DMS79 (cell line): ENCODE measurements around the gene NEK2.
"Not testable (repeated sequence)": the region's sequence is repeated elsewhere in the genome, so short reads cannot be mapped to it uniquely, and the experiment has no call there.

Source experiments
- DNase-seq: peaks from one replicate; lab custom pipeline; 2025; lab: John Stamatoyannopoulos, UW

The NEK2 gene

DNA sequence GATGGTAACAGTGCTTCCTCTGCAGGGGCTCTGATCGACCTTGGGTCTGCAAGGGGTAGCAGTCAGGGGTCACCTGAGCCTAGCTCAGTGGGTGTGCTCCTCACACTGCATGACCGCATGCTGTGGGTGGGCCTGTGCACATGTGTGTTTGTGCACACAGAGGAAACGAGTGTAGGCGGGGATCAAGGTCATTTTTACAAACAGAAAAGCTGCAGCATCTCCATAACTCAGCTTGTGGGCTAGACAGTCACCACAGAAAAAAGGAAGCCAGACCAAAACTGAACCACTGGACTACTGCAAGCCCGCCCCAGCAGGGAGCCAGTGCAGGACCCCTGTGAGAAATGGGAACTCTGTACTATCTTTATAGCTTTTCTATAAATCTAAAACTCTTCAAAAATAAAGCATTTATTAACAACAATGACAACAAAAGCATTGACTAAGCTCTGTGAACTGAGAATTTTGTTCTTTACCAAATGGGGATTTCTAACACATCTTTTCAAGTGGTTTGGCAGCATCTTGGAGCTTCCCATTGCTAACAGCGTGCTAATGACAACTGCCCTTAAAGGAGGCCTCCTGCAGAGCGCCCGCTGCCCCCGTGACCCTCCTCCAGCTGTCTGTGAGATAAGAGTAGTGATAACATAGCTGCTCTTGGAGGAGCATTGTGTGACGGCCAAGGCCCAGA lies 19.9 kb upstream of the NEK2 start:
- DNase-seq = no peak

DNA sequence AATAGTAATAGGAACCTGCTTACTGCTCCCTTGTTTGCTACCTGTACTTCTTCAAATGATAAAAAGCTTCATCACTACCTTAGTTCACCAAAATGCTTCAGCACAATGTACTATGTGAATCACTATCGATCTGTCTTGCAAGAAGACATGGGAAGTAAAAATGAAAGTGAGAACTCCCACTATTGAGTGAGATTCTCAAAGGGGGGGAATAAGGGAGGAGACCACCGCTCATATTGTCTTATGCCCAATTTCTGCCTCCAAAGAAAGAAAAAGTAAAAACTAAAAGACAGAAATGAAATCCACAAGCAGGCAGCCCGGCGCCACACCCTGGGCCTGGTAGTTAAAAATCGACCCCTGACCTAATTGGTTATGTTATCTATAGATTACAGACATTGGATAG lies 18.5 kb upstream of the NEK2 start:
- not testable (repeated sequence) for DNase-seq

DNA sequence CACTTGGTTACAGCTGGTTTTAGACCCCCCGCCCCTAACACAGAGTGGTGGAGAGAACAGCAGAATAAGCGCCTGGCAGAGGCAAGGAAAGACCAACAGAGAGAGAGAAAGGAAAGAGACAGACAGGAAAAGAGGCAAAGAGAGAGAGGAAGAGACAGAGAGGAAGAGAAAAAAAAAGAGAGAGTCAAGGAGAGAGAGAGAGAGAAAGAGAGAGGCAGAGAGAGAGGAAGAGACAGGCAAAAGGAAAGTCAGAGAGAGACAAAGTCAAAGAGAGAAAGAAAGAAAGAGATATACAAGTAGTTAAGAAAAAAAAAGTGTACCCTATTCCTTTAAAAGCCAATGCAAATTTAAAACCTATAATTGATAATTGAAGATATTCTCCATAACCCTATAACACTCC lies 13.0 kb upstream of the NEK2 start:
- no peak for DNase-seq

DNA sequence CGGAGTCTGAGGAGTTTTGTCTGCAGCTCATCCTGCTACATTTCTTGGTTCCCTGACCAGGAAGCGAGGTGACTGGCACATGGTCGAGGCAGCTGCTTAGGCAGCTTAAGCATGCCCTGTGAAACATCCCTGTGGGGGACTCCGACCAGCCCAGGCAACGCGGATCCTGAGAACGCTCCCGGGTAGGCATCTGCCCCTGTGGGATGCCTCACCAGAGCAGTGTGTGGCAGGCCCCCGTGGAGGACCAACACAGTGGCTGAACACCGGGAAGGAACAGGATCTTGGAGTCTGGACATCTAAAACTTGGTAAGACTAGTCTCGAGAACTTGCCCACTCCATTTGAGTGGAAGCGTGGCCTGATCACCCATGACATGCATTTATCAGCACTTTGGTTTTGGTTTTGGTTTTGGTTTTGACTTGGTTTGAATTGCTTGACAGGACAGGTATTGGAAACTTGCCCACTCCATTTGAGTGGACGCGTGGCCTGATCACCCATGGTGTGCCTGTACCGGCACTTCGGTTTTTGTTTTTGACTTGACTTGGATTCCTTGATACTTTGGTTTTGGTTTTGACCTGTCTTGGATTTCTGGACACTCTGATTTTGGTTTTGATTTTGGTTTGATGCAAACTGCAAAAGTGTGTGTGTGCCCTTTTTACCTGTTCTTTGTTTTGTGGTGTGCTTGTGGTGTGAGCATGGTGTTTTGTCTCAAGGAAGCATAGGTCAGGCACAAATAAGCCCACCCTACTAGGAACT lies 12.2 kb upstream of the NEK2 start:
- DNase-seq = no peak

DNA sequence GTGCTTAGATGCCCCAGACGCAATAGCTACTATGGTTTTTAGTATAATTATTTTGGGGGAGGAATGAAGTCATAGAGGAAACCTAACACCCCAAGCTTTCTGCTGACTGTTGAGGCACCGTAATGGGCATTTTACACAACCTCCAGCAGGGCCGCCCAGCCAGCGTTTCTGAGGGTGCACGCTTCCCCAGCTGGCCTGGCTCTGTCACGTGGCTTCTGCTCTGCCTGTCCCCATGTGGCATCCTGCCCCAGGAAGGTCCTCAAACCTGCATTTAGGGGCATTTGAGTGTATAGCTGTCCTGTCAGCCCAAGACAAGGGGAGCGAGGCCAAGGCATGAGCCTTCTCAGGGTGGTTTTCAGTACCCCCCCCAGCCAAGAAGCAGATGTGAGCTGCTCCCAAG lies 10.4 kb upstream of the NEK2 start:
- DNase-seq = no peak

DNA sequence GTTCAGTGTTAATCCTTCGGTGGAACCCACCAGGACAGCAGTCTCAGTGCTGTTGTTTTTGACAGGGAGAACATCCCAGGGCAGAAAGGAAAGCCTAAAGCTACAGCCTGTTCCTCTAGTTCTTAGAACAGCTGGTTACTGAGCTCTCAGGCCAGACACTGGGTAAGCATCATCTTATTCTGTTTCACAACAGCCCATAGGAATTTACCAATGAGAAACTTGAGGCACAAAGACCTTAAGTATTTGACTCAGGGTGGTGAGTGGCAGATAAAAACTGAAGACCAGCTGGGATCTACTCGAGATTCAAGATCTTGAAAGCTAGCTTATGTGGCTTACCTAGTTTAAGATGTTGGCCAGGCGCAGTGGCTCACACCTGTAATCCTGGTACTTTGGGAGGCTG lies 9.4 kb upstream of the NEK2 start:
- DNase-seq = no peak

DNA sequence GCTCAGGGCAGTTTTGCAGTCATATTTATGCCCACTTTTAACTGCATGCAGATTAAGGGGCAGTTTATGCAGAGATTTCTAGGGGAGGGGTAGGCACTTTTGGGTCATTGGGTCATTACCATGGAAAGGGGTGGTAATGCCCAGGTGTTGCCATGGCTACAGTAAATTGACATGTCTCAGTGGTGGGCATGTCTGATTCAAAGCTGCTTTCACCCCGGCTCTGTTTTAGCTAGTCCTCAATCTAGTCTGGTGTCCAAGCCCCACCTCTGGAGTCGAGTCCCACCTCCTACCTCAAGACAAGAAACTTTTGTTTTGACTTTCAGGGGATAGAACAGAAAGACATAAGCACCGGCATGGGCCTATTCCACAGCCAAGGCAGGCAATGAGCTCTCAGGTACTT lies 8.9 kb upstream of the NEK2 start:
- no peak for DNase-seq

DNA sequence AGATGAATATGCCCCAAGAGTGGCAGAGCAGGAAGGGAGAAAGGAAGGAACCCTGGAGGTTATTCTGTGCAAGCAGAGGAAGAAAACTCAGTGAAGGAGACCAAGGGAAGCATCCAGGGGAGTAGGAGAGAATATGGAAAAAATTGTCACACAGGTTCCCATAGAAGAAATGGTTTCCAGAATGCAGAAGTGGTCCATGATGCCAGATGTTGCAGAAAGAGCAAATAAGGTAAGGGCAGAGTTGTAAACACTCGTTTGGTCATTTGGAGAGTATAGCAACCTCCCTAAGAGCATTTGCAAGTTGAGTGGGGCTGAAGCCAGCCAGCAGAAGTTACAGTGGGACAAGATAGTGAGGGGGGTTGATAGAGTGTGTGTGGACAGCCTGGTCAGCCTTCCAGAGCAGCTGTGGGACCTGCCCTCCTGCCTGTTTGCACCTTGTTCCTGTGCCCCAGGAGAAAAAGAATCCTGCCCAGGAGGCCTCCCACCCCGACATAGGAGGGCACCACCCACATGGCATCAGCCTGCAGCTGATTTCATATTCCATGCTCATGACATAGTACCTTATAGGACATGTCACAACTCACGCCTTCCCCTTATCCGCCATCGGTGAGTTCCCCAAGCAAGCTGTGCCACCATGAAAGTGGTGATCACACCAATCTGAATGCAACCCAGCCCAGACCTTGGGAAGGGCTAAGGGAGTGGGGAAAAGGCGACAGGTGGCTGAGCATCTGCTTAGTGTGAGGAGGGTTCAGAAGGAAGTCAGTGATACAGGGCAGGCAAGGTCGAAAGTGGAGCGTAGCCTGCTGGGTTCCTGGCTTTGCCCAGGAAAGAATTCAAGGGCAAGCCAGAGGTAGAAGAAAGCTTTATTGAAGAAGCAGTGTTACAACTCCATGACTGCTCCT lies 8.2 kb upstream of the NEK2 start:
- no peak for DNase-seq

DNA sequence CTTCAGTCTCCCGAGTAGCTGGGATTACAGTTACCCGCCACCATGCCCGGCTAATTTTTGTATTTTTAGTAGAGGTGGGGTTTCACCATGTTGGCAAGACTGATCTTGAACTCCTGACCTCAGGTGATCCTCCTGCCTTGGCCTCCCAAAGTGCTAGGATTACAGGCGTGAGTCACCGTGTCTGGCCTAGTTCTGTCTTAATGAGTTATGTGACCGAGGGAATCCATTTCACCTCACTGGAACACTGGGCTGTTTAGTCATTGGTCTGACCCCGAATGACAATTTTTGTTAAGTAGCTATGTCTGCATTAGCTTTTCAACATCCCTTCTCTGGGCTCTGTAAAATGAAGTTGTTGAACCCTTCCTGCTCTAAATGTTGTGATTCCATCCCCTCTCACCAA lies 6.8 kb upstream of the NEK2 start:
- DNase-seq = not testable (repeated sequence)

DNA sequence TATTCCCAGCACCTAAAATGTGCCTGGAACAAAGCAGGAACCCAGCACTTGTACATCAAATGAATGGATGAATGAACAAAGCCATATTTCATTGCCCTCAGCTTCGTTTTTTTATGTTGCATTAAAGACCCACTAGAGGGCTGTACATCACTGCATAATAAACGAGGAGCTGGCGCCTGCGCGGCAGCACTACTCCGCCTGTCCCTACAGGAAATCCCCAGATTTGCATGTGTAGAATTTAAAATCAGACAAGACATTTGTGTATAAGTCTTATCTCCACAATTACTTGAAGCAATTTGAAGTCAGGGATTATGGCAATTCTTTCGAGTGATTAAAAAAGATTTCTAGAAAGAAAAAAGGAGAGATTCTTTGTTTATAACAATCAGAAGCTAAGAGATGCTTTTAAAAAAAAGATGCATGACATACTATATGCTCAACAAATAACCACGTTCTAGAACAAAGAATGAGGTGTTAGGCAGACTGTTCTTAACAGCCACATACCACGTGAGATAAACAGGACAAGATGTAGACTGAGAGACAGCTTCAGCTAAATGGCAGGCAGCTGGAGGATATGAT lies 5.4 kb upstream of the NEK2 start:
- DNase-seq = peak; percentile 66

DNA sequence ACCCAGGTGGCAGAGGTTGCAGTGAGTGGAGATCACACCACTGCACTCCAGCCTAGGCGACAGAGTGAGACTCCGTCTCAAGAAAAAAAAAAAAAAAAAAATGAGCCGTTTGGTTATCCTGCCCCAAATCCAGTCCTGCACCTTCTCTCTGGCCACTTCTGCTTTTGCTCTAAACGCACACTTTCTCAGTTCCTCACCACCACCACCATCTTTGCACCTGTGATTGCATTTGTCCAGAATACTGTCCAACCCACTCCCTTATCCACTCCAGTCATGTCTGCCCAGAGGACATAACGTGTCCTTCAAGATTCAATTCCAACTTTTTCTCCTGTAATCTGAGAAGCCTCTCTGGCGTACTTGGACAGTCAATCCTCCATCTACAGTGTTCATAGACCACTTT lies 2.2 kb upstream of the NEK2 start:
- DNase-seq = no peak

DNA sequence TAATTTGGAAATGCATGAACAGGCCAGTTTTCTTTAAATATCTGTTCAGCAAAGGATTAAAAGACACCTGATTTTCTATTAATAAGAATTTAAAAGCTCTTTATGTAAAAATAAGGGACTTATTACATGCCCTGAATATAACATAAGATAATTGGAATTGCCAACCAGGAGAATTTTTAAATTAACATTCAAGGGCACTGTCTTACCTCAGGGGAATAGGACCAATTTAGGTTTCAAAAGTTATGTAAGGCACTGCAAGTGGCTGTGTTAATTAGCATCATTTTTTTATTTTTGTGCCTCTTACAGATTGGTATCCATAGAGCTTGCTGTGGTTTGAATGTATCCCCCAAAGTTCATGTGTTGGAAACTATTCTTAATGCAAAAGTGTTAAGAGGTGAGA lies 1.3 kb upstream of the NEK2 start:
- no peak for DNase-seq

DNA sequence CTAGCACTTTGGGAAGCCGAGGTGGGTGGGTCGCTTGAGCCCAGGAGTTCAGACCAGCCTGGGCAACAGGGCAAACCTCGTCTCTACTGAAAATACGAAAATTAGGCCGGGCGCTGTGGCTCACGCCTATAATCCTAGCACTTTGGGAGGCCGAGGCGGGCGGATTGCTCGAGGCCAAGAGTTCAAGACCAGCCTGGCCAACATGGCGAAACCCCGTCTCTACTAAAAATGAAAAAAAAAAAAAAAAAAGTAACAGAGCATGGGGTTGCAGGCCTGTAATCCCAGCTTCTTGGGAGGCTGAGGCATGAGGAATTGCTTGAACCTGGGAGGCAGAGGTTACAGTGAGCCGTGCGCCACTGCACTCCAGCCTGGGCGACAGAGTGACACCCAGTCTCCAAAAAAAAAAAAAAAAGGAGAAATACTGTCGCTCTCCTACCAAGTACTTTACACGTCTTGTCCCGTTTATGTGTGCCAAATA lies 724 bp upstream of the NEK2 start:
- no peak for DNase-seq

DNA sequence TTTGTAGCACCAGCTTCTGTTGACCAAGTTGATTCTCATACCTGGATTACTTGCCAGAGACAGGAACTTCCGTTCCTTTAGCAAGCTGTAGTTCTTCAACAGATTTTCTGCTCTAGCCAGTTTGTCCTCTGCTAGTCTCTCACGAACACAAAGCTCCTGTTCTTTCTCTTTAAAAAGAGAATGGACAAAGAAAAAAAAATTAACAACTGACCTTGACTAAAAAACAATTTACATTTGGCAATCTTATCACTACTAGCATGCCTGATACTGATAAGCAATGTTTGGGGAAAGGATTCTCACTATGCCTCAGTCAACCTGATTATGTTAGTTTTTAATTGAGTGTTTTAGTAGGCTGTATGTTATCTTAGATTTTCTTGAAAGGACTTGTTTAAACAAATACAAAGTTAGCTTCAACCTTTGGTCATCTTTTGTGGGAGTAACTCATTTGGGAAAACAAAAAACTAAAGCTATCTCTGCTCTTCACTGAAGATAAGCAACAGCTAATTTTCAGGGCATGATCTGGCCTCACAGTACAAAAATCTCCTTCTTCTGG lies 8.3 kb downstream of the NEK2 start:
- DNase-seq = no peak

DNA sequence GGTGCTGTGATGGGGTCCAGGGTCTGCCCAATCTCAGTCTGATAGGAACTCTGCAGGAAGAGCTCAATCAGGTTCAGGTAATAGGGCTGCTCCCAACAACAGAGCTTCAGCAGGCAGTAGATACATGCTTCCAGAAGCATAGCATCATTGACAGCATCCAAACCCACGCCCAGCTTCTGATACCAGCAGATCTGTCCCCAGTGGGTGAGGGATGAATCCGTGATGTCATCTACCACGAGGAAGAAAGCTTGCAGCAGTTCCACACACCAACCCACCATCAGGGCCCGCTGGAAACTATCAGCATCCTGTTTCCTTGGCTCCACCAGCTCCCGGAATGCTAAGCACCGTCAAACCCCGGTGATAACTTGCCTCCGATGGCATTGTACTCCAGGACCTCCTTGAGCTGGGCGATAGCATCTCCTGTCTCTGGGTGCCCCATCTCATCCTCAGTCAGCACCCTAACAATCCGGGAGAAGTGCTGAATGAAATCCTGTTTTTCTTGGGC lies 14.7 kb downstream of the NEK2 start:
- DNase-seq = no peak

DNA sequence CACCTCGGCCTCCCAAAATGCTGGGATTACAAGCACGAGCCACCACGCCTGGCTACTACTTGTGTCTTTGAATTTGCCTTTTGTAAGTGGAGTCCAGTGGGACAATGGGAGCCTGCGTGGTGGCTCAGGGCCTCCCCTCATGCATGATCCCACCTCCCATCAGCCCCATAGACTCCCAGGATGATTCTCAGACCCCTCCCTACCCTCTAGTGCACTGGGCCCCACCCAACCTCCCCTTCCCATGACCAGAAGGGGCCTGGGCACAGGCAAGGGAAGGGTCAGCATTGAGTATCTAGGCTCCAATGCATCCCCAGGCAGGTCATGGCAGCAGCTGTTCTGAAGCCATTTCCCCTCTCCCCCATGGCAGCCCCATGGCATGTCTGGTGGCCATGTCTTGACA lies 18.7 kb downstream of the NEK2 start:
- no peak for DNase-seq

DNA sequence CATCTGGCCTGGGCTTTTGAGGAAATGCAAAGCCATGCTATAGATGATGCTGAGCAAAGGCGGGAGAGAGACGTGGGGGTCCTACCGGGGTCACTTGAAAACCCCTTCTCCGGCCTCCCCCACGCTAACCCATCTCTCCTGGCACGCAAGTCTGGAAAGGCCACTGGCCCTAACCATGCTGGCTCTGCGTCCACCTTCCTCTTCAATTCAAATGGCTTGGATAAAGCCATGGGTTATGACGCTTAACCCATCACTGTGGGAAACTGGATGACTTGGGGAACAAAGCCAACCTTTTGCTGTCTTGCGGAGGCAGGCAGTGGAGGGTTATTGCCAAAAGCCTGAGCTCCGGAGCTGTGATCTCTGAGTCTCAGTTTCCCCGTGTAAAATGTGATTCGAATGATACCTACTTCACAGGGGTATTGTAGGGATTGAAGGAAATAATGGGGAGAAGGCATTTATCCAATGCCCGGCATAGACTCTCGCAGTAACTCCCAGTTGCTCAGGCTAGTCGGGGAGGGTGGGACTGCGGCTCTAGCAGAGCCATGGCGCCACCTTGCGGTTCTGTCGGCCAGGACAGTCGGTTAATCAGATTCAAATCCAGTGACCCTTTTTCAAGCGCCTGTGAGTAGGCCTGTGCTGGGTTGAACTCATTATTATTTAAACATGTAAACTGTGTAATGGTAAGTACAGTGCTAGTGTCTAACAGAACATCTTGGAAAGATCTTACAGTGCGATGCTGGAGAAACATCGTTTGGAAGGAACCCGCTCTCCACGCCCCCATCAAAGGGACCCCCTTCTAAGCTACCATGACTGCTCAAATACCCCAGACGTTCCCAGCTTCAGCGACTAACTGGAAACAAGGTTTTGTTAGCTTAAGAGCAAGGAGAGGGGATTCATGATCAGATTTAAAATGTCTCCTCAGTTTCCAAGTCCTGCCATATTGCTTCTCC lies 20.3 kb downstream of the NEK2 start:
- peak; percentile 34 for DNase-seq

DNA sequence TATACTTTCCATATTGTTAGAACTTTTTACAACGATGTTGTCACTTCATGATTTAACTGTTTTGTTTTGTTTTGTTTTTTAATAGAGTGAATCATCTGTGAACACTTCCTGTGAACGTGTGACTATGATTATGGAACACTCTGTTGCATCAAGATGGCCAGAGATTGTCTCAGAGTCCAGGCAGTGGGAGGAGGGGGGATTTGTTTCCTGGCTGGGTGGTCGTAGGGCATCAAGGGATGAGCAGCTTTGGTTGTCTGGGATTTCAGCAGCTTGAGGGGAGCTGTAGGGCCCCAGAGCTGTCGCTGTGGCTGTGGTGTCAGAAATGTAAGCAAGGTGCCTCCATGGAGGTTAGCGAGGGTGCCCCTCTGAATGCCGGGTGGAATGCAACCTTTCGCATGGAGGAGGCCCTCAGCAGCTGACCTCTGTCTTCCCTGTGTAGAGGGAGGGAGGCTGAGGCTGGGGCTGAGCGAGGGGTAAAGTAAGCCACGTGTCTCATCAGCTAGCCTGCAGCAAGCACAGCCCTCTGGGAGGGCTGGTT lies 21.4 kb downstream of the NEK2 start:
- DNase-seq = no peak

DNA sequence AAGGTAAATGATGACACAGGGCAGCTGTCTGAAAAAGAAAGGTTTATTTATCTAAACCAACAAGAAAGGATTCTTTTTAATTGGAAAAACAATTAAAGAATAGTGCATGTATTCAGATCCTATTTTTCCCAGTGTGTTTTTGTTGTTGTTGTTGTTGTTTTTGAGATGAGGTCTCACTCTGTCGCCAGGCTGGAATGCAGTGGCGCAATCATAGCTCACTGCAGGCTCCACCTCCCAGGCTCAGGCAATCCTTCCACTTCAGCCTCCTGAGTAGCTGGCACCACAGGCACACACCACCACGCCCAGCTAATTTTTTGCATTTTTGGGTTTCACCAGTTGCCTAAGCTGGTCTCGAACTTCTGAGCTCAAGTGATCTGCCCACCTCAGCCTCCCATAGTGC lies 22.1 kb downstream of the NEK2 start:
- no peak for DNase-seq

DNA sequence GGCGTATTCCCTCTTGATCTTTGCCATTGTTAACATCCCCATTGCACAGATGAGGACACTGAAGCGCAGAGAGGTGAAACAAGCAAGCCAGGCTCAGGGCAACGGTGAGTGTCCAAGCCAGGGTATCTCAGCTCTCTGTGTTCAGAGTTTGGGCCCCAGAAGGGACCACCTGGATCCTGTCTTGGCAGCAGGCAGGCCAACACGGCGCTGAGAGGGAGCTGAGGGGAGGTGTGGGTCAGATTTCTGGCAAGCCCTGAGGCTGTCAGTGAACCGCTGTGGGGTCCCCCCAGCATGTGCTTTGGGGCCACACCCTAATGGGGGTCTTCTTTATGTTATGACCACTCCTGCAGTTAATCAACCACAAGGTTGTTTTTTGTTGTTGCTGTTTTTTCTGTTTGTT lies 23.1 kb downstream of the NEK2 start:
- no peak for DNase-seq
